ENCODE results near the gene ERC2. TPM values are rescaled to one million over a fixed set of nuclear protein-coding genes. Genes with fewer than 3 reads are reported as not detected.

Gene ERC2
- total and polyA plus RNA-seq, 2 of the 8 experiments (the other 6 are each of a cell fraction or from before 2014, with no cell fraction given): 16.4 to 22.8 TPM

- H2BK15ac ChIP-seq (ENCODE audit: low read length): no peak overlapping the region
- no peak overlapping the region for H3K56ac ChIP-seq (replicated peaks; ENCODE audit: insufficient read length, low read depth, low read length)
- H4K20me1 ChIP-seq (replicated peaks in 1 of 2; ENCODE audit: control insufficient read depth in 1 of 2, insufficient read depth in 2 of 2, low read length in 2 of 2): no peaks in the 10 kb centered on the region
- H3K27ac ChIP-seq (ENCODE audit: low read depth, low read length): no peak overlapping the region
- H2BK20ac ChIP-seq (ENCODE audit: low read length): no peak overlapping the region
- no peak overlapping the region for H4K8ac ChIP-seq (ENCODE audit: extremely low read depth, insufficient read depth, low read length)
- 92% methylated on average over 3 of the region's 3 CpGs; no CpG with 5 or more reads in 1 of the 2 experiments for WGBS, 2 experiments (ENCODE audit: extremely low coverage in 1 of 2, insufficient coverage in 1 of 2, insufficient read length in 1 of 2, insufficient replicate concordance in 2 of 2, low coverage in 1 of 2, low lambda C conversion rate in 2 of 2, missing lambda C conversion rate in 1 of 2)
- H3K79me1 ChIP-seq (ENCODE audit: low read depth, low read length): no peaks in the 10 kb centered on the region
- no peak overlapping the region for H3K14ac ChIP-seq (ENCODE audit: insufficient read length)
- peaks cover 0 to 8% (median 0%) of the 10 kb centered on the region in 4 experiments; a peak in 2 of 8 replicates for H3K36me3 ChIP-seq (ENCODE audit: control insufficient read depth in 2 of 4, insufficient read depth in 4 of 4, low read length in 3 of 4)
- no peaks in the 10 kb centered on the region for H3K23me2 ChIP-seq (ENCODE audit: low read depth, low read length)
- no peak overlapping the region for H4K5ac ChIP-seq (ENCODE audit: insufficient read length, low read depth, low read length)
- peaks cover 0 to 9% of the 10 kb centered on the region in 2 experiments; a peak in 2 of 4 replicates for H3K9me3 ChIP-seq (ENCODE audit: insufficient read depth in 2 of 2, low read depth in 1 of 2, low read length in 1 of 2)
- no peak overlapping the region for H4K91ac ChIP-seq (replicated peaks; ENCODE audit: insufficient read length, low read length)
- H2BK12ac ChIP-seq (ENCODE audit: low read depth, low read length): no peak overlapping the region
- no peak overlapping the region for H3K9ac ChIP-seq (replicated peaks in 1 of 4; ENCODE audit: extremely low read depth in 1 of 4, low read depth in 3 of 4, low read length in 3 of 4)
- DNase-seq (ENCODE audit: low read depth in 1 of 2, low spot score in 2 of 2) (no peak), FAIRE-seq (no peak)
- no peak overlapping the region for H2AK5ac ChIP-seq (ENCODE audit: low read depth, low read length)
- no peak overlapping the region for H2AFZ ChIP-seq (ENCODE audit: low read length)
- ChIA-PET POLR2A (ENCODE audit: partially characterized antibody) (interaction anchor here (0.9 kb wide), 1 partner anchor 15 kb away, joined by 3 read pairs; no protein-coding TSS in a partner anchor), CTCF (ENCODE audit: partially characterized antibody) (interaction anchor here (1.1 to 1.5 kb wide), 3 partner anchors 20 to 71 kb away, joined by 3 to 5 read pairs (median 3); no protein-coding TSS in a partner anchor)
- no peak overlapping the region for H3K18ac ChIP-seq (ENCODE audit: extremely low read depth, low read length)
- no peak overlapping the region for H2BK5ac ChIP-seq (ENCODE audit: low read depth, low read length)
- no peak overlapping the region for H3K4me3 ChIP-seq (ENCODE audit: extremely low read depth in 1 of 4, insufficient read depth in 2 of 4, low read depth in 3 of 4, low read length in 4 of 4)
- H3K4me1 ChIP-seq (replicated peaks in 1 of 4; ENCODE audit: control insufficient read depth in 3 of 4, insufficient read depth in 4 of 4, low read length in 3 of 4): peaks cover 0 to 13% (median 5%) of the 10 kb centered on the region in 4 experiments; a peak in 2 of 7 replicates
- no peaks in the 10 kb centered on the region for H3K79me2 ChIP-seq (ENCODE audit: control insufficient read depth in 1 of 2, insufficient read depth in 2 of 2, low read length in 2 of 2)
- H3K4ac ChIP-seq (replicated peaks; ENCODE audit: insufficient read length, low read depth, low read length): no peak overlapping the region
- H3K27me3 ChIP-seq (replicated peaks in 1 of 4; ENCODE audit: control insufficient read depth in 3 of 4, extremely low read depth in 1 of 4, insufficient read depth in 3 of 4, low read length in 3 of 4): no peaks in the 10 kb centered on the region
- no peak overlapping the region for H2BK120ac ChIP-seq (replicated peaks; ENCODE audit: low read depth, low read length)
- H3K23ac ChIP-seq (ENCODE audit: insufficient read length): no peak overlapping the region
- H3K4me2 ChIP-seq (ENCODE audit: insufficient read depth in 1 of 2, low read depth in 2 of 2, low read length in 2 of 2): no peak overlapping the region
- TF ChIP-seq PHF8 (conservative IDR thresholded peaks at IDR 0.05; ENCODE audit: low read depth, low read length) (no peak), CHD2 (IDR thresholded peaks at IDR 0.05; ENCODE audit: low read length) (no peak), POLR2A (IDR thresholded peaks at IDR 0.05; ENCODE audit: control extremely low read depth in 1 of 2, low read depth in 2 of 2, low read length in 2 of 2) (no peak), ATF3 (IDR thresholded peaks at IDR 0.05; ENCODE audit: insufficient read depth, low read depth, low read length) (no peak), BACH1 (IDR thresholded peaks at IDR 0.05; ENCODE audit: low read length) (no peak), CBX5 (IDR thresholded peaks at IDR 0.05; ENCODE audit: low read depth, low read length) (no peak), SIX5 (IDR thresholded peaks at IDR 0.05; ENCODE audit: low read depth, low read length) (no peak), SUZ12 (IDR thresholded peaks at IDR 0.05; ENCODE audit: low read length) (no peak), GTF2F1 (IDR thresholded peaks at IDR 0.05; ENCODE audit: borderline replicate concordance, low read depth, low read length) (no peak), RAD21 (IDR thresholded peaks at IDR 0.05 in 1 of 2, conservative IDR thresholded peaks at IDR 0.05 in 1 of 2; ENCODE audit: low read depth in 2 of 2, low read length in 2 of 2) (no peak), ATF2 (IDR thresholded peaks at IDR 0.05; ENCODE audit: low read length) (no peak)
Observed at GRCh38 chr3:56375654-56376053, 92.6 kb downstream of the ERC2 start.

Measured in H1 (cell line).